Measurements from ENCODE around the gene GNG7.
"Not testable (repeated sequence)": the region's sequence is repeated elsewhere in the genome, so short reads cannot be mapped to it uniquely, and the experiment has no call there.

The GNG7 gene

DNA sequence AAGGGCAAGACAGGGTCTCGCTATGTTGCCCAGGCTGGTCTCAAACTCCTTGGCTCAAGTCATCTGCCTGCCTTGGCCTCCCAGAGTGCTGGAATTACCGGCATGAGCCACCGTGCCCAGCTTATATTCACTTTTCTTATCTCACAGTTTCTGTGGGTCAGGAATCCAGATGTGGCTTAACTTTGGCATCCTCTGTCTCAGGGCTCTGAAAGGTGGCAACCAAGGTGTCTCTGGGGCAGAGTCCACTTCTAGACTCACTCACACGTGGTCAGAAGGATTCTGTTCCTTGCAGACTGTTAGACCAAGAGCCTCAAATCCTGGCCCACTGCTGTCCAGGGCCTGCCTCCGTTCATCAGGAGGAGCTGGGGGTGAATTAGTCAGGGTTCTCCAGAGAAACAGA, 238.1 kb downstream of the GNG7 start:
- no peak for DNase-seq (ENCODE audit: low read depth in 2 of 2)

DNA sequence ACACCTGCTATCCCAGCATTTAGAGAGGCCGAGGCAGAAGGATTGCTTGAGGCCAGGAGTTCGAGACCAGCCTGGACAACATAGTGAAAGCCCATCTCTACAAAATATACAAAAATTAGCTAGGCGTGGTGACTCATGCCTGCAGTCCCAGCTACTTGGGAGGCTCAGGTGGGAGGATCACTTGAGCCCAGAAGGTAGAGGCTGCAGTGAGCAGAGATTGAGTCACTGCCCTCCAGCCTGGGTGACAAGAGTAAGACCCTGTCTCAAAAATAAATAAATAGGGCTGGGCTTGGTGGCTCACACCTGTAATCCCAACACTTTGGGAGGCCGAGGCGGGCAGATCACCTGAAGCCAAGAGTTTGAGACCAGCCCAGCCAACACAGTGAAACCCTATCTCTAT, 238.8 kb downstream of the GNG7 start:
- DNase-seq (ENCODE audit: low read depth in 2 of 2), result not testable (repeated sequence)

DNA sequence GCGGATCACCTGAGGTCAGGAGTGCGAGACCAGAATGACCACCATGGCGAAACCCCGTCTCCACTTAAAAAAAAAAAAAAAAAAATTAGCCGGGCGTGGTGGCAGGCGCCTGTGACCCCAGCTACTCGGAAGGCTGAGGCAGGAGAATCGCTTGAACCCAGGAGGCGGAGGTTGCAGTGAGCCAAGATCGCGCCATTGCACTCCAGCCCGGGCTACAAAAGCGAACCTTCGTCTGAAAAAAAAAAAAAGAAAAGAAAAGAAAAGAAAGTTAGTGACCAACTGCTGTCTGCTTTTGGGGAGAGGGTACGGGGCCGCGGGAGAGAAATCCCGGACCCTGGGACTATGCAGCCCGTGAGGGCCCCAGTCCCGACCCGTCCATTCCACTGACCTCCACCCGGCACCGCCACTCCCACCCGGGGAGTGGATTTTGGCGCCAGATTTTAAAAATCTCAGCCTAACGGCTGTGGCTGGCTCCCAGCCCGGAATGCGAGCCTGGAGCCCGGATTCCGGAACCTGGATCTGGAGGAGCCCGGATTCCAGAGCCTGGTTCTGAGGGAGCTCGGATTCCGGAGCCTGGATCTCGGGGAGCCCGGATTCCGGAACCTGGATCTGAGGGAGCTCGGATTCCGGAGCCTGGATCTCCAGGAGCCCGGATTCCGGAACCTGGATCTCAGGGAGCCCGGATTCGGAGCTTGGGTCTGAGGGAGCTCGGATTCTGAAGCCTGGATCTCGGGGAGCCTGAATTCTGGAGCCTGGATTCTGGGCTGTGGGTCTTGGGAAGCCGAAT, 239.7 kb downstream of the GNG7 start:
- no peak for DNase-seq (ENCODE audit: low read depth in 2 of 2)

DNA sequence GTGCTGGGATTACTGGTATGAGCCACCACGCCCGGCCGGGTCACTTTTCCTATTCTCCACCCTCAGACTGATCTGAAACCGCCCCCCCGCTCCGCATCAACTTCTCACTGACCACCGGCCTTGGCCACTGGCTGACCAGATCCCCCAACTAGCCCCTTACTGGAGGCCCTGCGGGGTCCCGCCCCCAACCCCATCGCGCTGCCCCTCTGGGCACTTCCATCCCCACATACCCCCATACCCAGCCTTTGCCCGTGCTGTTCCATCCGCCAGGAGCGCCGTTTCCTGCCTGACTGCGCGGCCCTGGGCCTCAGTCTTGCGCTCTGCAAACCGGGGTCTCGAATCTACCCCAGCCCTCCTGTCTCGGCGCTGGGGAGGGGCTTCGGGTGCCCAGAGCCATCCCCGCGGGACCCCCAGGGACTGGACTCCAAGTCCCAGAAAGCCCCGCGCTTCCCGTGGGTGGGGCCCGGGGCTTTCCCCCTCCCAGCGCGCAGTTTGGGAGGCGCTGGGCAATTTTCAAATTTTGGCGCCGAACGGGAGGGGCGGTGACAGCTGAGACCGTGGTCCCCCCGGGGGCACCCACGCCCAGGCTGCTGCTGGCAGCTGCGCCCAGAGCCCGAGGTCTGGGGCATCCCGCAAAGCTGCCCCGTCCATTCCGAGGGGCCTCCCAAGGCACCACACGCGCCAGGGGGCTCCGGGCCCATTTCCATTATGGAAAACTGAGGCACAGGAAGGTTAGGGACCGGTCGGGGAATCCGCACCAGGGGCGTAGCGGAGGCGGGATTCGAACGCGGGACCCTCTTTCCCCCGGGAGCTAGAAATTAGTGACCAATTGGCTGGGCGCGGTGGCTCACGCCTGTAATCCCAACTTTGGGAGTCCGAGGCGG, 240.5 kb downstream of the GNG7 start:
- peak; percentile 68 to 75 for DNase-seq (ENCODE audit: low read depth in 2 of 2)

Measured in stimulated activated CD8-positive, alpha-beta memory T cell treated with anti-CD3 and anti-CD28 coated beads, Interleukin-15, amount 100 ng/mL, for 48 hours (primary cell).